ENCODE data around the gene TPRX2.
"Not testable (repeated sequence)": the region's sequence is repeated elsewhere in the genome, so short reads cannot be mapped to it uniquely, and the experiment has no call there.

Gene TPRX2

GRCh38 chr19:47858646-47859285 lies at the start of gene TPRX2:
TSS of gene TPRX2 (plus strand) at chr19:47859235. CDS start at chr19:47859247, 12 bp downstream.
- not testable (repeated sequence) for H3K9me3 Mint-ChIP-seq; DNase-seq; H3K4me3 Mint-ChIP-seq; H3K4me1 Mint-ChIP-seq; H3K27ac Mint-ChIP-seq; ATAC-seq; H3K36me3 Mint-ChIP-seq (ENCODE audit: low read depth)
- H3K27me3 Mint-ChIP-seq, result peaks cover 11% of the 10 kb centered on the region

GRCh38 chr19:47813304-47813994 lies 45.6 kb upstream of the TPRX2 start:
- Mint-ChIP-seq H3K36me3 (ENCODE audit: low read depth) (no peaks in the 10 kb centered on the region), H3K9me3 (no peaks in the 10 kb centered on the region), H3K4me3 (no peak overlapping the region), H3K4me1 (no peaks in the 10 kb centered on the region), H3K27ac (no peak overlapping the region), H3K27me3 (peaks cover 3% of the 10 kb centered on the region)
- DNase-seq (peak; percentile 87), ATAC-seq (peak; percentile 76)

GRCh38 chr19:47813995-47814328 lies 45.1 kb upstream of the TPRX2 start:
- Mint-ChIP-seq H3K27me3 (peaks cover 7% of the 10 kb centered on the region), H3K4me1 (no peaks in the 10 kb centered on the region), H3K4me3 (no peak overlapping the region), H3K9me3 (no peaks in the 10 kb centered on the region), H3K27ac (no peak overlapping the region), H3K36me3 (ENCODE audit: low read depth) (no peaks in the 10 kb centered on the region)
- no peak for ATAC-seq
- no peak for DNase-seq

GRCh38 chr19:47816270-47816669 lies 42.8 kb upstream of the TPRX2 start:
- not testable (repeated sequence) for DNase-seq, H3K4me3 Mint-ChIP-seq

GRCh38 chr19:47818221-47818620 lies 40.8 kb upstream of the TPRX2 start:
- H3K4me3 Mint-ChIP-seq; H3K9me3 Mint-ChIP-seq; H3K4me1 Mint-ChIP-seq; DNase-seq; ATAC-seq; H3K27ac Mint-ChIP-seq; H3K36me3 Mint-ChIP-seq (ENCODE audit: low read depth): not testable (repeated sequence)
- peaks cover 29% of the 10 kb centered on the region for H3K27me3 Mint-ChIP-seq

More at GRCh38 chr19:47816270-47816669, 42.8 kb upstream of the TPRX2 start:
- H3K36me3 Mint-ChIP-seq (ENCODE audit: low read depth); H3K4me1 Mint-ChIP-seq; H3K9me3 Mint-ChIP-seq; ATAC-seq; H3K27ac Mint-ChIP-seq: not testable (repeated sequence)
- peaks cover 29% of the 10 kb centered on the region for H3K27me3 Mint-ChIP-seq

- H3K9me3 Mint-ChIP-seq, result no peaks in the 10 kb centered on the region
- no peaks in the 10 kb centered on the region for H3K4me1 Mint-ChIP-seq
- H3K36me3 Mint-ChIP-seq (ENCODE audit: low read depth), result no peaks in the 10 kb centered on the region
- no peak overlapping the region for H3K4me3 Mint-ChIP-seq
- DNase-seq (no peak), ATAC-seq (no peak)
- H3K27ac Mint-ChIP-seq, result no peak overlapping the region
- H3K27me3 Mint-ChIP-seq, result peaks cover 29% of the 10 kb centered on the region
These were observed 39.2 kb upstream of the TPRX2 start for GRCh38 chr19:47819858-47820257.

- no peak overlapping the region for H3K27ac Mint-ChIP-seq
- H3K9me3 Mint-ChIP-seq, result no peaks in the 10 kb centered on the region
- no peaks in the 10 kb centered on the region for H3K4me1 Mint-ChIP-seq
- ATAC-seq (no peak), DNase-seq (no peak)
- no peaks in the 10 kb centered on the region for H3K36me3 Mint-ChIP-seq (ENCODE audit: low read depth)
- no peak overlapping the region for H3K4me3 Mint-ChIP-seq
- peaks cover 29% of the 10 kb centered on the region for H3K27me3 Mint-ChIP-seq
These were observed 38.6 kb upstream of the TPRX2 start for GRCh38 chr19:47820410-47820809.

GRCh38 chr19:47821460-47822020 lies 37.5 kb upstream of the TPRX2 start, which contains the start of gene CRX:
TSS of gene CRX (plus strand) at chr19:47821937. CDS start at chr19:47834444, 12,507 bp downstream.
- Mint-ChIP-seq H3K27ac (no peak within 1 kb of the TSS), H3K9me3 (no peaks in the 10 kb centered on the region), H3K27me3 (peaks cover 29% of the 10 kb centered on the region), H3K36me3 (ENCODE audit: low read depth) (no peaks in the 10 kb centered on the region), H3K4me1 (no peaks in the 10 kb centered on the region), H3K4me3 (no peak within 1 kb of the TSS)
- DNase-seq (no peak), ATAC-seq (no peak)

GRCh38 chr19:47824396-47824795 lies 34.6 kb upstream of the TPRX2 start:
- H3K4me1 Mint-ChIP-seq, result no peaks in the 10 kb centered on the region
- no peak for DNase-seq
- H3K27me3 Mint-ChIP-seq, result peaks cover 24% of the 10 kb centered on the region
- H3K27ac Mint-ChIP-seq, result no peak overlapping the region
- no peak for ATAC-seq
- H3K36me3 Mint-ChIP-seq (ENCODE audit: low read depth), result no peaks in the 10 kb centered on the region
- no peak overlapping the region for H3K4me3 Mint-ChIP-seq
- peaks cover 4% of the 10 kb centered on the region for H3K9me3 Mint-ChIP-seq

- Mint-ChIP-seq H3K9me3 (peaks cover 4% of the 10 kb centered on the region), H3K27ac (no peak overlapping the region), H3K4me1 (no peaks in the 10 kb centered on the region), H3K4me3 (no peak overlapping the region), H3K27me3 (peaks cover 10% of the 10 kb centered on the region), H3K36me3 (ENCODE audit: low read depth) (no peaks in the 10 kb centered on the region)
- DNase-seq (no peak), ATAC-seq (no peak)
These were observed 32.2 kb upstream of the TPRX2 start for GRCh38 chr19:47826800-47827199.

- Mint-ChIP-seq H3K27me3 (peaks cover 12% of the 10 kb centered on the region), H3K4me1 (no peaks in the 10 kb centered on the region), H3K27ac (no peak overlapping the region), H3K36me3 (ENCODE audit: low read depth) (no peaks in the 10 kb centered on the region), H3K4me3 (no peak overlapping the region), H3K9me3 (no peaks in the 10 kb centered on the region)
- ATAC-seq (no peak), DNase-seq (no peak)
These were observed 26.3 kb upstream of the TPRX2 start for GRCh38 chr19:47832723-47833122.

- no peak overlapping the region for H3K27ac Mint-ChIP-seq
- no peaks in the 10 kb centered on the region for H3K4me1 Mint-ChIP-seq
- H3K36me3 Mint-ChIP-seq (ENCODE audit: low read depth), result no peaks in the 10 kb centered on the region
- H3K9me3 Mint-ChIP-seq, result no peaks in the 10 kb centered on the region
- H3K4me3 Mint-ChIP-seq, result no peak overlapping the region
- ATAC-seq (no peak), DNase-seq (no peak)
- H3K27me3 Mint-ChIP-seq, result peaks cover 3% of the 10 kb centered on the region
These were observed 23.0 kb upstream of the TPRX2 start for GRCh38 chr19:47836038-47836437.

- Mint-ChIP-seq H3K9me3 (no peaks in the 10 kb centered on the region), H3K4me1 (no peaks in the 10 kb centered on the region), H3K27ac (no peak overlapping the region), H3K27me3 (peaks cover 9% of the 10 kb centered on the region), H3K4me3 (no peak overlapping the region), H3K36me3 (ENCODE audit: low read depth) (no peaks in the 10 kb centered on the region)
- DNase-seq (no peak), ATAC-seq (no peak)
These were observed 19.6 kb upstream of the TPRX2 start for GRCh38 chr19:47839411-47839810.

GRCh38 chr19:47839913-47840312 lies 19.1 kb upstream of the TPRX2 start:
- no peaks in the 10 kb centered on the region for H3K36me3 Mint-ChIP-seq (ENCODE audit: low read depth)
- H3K4me1 Mint-ChIP-seq, result no peaks in the 10 kb centered on the region

GRCh38 chr19:47842941-47843340 lies 16.1 kb upstream of the TPRX2 start:
- H3K36me3 Mint-ChIP-seq (ENCODE audit: low read depth), result no peaks in the 10 kb centered on the region
- DNase-seq, result no peak
- H3K27me3 Mint-ChIP-seq, result peaks cover 25% of the 10 kb centered on the region
- no peaks in the 10 kb centered on the region for H3K9me3 Mint-ChIP-seq
- H3K4me1 Mint-ChIP-seq, result no peaks in the 10 kb centered on the region
- H3K27ac Mint-ChIP-seq, result no peak overlapping the region
- no peak overlapping the region for H3K4me3 Mint-ChIP-seq
- no peak for ATAC-seq

More at GRCh38 chr19:47839913-47840312, 19.1 kb upstream of the TPRX2 start:
- no peak for DNase-seq
- ATAC-seq, result no peak
- Mint-ChIP-seq H3K27me3 (peaks cover 12% of the 10 kb centered on the region), H3K9me3 (no peaks in the 10 kb centered on the region), H3K27ac (no peak overlapping the region), H3K4me3 (no peak overlapping the region)
